SK-N-SH (cell line): Measurements from ENCODE around the gene PPP2R5B. TPM values are rescaled to one million over a fixed set of nuclear protein-coding genes. Genes with fewer than 3 reads are reported as not detected.

Experiments
- CTCF ChIA-PET: fragments of 300-600, 350-600 bp; formaldehyde crosslinking; extraction: SDS; loops from one replicate; lab custom pipeline; 2021; lab: Yijun Ruan, JAX
- POLR2A ChIA-PET: fragments of 350-600 bp; sonication (Branson Sonifier 250); formaldehyde crosslinking; extraction: SDS; loops from one replicate; lab custom pipeline; 2020; ENCODE audit warnings: antibody characterized with exemption, inconsistent platforms; lab: Yijun Ruan, JAX
- DNase-seq: peaks from one replicate; pipeline ENCODE4 v3.0.0; 2012
- H2AFZ ChIP-seq: fragments of 200-600 bp; sonication (generic); 2 replicates; pipeline ENCODE4 v1.8.1; 2016; ENCODE audit warnings: antibody characterized with exemption, mild to moderate bottlenecking, low read depth
- H3F3A ChIP-seq: fragments of 200-600 bp; sonication (generic); replicated peaks from 2 replicates; pipeline ENCODE3; 2016; ENCODE audit warnings: antibody characterized with exemption, mild to moderate bottlenecking; ENCODE audit not compliant: insufficient read depth
- H3K27ac ChIP-seq, 2 experiments: fragments of 200-500 bp in 1 of 2; fragments of 200-600 bp in 1 of 2; sonication (Bioruptor generic) in 1 of 2; sonication (generic), shearing (Covaris generic) in 1 of 2; 2 replicates each; pipeline versions ENCODE4 v1.5.1 to v1.6.1; 2014 to 2016; ENCODE audit warnings: low read depth in 2 of 2, inconsistent platforms in 1 of 2, low read length in 1 of 2, mild to moderate bottlenecking in 1 of 2, mixed read lengths in 1 of 2
- H3K27me3 ChIP-seq: fragments of 200-600 bp; sonication (generic), shearing (Covaris generic); 2 replicates; pipeline ENCODE4 v1.6.1; 2016; ENCODE audit warnings: mixed run types; ENCODE audit not compliant: insufficient read depth
- H3K36me3 ChIP-seq, 2 experiments: fragments of 200-500 bp in 1 of 2; fragments of 200-600 bp in 1 of 2; sonication (Bioruptor generic) in 1 of 2; sonication (generic) in 1 of 2; replicated peaks in 1 of 2; 2 replicates each; pipeline versions ENCODE3 to v1.5.1; 2014 to 2016; ENCODE audit warnings: low read length in 1 of 2, mild to moderate bottlenecking in 1 of 2; ENCODE audit not compliant: insufficient read depth in 2 of 2, control insufficient read depth in 1 of 2
- H3K4me1 ChIP-seq, 2 experiments: fragments of 200-500 bp in 1 of 2; fragments of 200-600 bp in 1 of 2; sonication (Bioruptor generic) in 1 of 2; sonication (generic), shearing (Covaris generic) in 1 of 2; 2 replicates each; pipeline versions ENCODE4 v1.5.1 to v1.6.1; 2014 to 2016; ENCODE audit warnings: low read depth in 1 of 2, low read length in 1 of 2, mixed run types in 1 of 2; ENCODE audit not compliant: insufficient read depth in 2 of 2, control insufficient read depth in 1 of 2
- H3K4me2 ChIP-seq: fragments of 200-600 bp; sonication (generic), shearing (Covaris generic); 2 replicates; pipeline ENCODE4 v1.6.1; 2017; ENCODE audit warnings: mixed run types
- H3K4me3 ChIP-seq, 2 experiments: fragments of 200-500 bp in 1 of 2; fragments of 200-600 bp in 1 of 2; sonication (Bioruptor generic) in 1 of 2; sonication (generic), shearing (Covaris generic) in 1 of 2; 2 replicates each; pipeline versions ENCODE4 v1.5.1 to v1.8.1; 2014 to 2016; ENCODE audit warnings: low read depth in 2 of 2, inconsistent platforms in 1 of 2, low read length in 1 of 2, mild to moderate bottlenecking in 1 of 2, mixed read lengths in 1 of 2, moderate library complexity in 1 of 2
- H3K79me2 ChIP-seq: fragments of 200-600 bp; sonication (generic); 2 replicates; pipeline ENCODE4 v1.8.1; 2017; ENCODE audit warnings: mild to moderate bottlenecking; ENCODE audit not compliant: insufficient read depth
- H3K9ac ChIP-seq: fragments of 200-600 bp; sonication (generic); 2 replicates; pipeline ENCODE4 v1.6.1; 2017; ENCODE audit warnings: mixed run types
- H3K9me2 ChIP-seq: fragments of 200-600 bp; sonication (generic); 2 replicates; pipeline ENCODE4 v1.6.1; 2017; ENCODE audit warnings: mixed run types
- H3K9me3 ChIP-seq: fragments of 200-600 bp; sonication (generic); 2 replicates; pipeline ENCODE4 v1.6.1; 2017; ENCODE audit warnings: mixed run types, mild to moderate bottlenecking, moderate library complexity
- H4K20me1 ChIP-seq: fragments of 200-600 bp; sonication (generic); 2 replicates; pipeline ENCODE4 v1.6.1; 2017; ENCODE audit warnings: mild to moderate bottlenecking, mixed run types; ENCODE audit not compliant: insufficient read depth
- CHD2 ChIP-seq: fragments of 150-350 bp; IDR thresholded peaks from 2 replicates; pipeline ENCODE4 v1.6.1; 2018; ENCODE audit warnings: low read length; ENCODE audit not compliant: partially characterized antibody
- CTCF ChIP-seq: fragments of 200-600 bp; sonication (generic); IDR thresholded peaks from 2 replicates; pipeline ENCODE4 v1.6.1; 2017; ENCODE audit warnings: antibody characterized with exemption, mild to moderate bottlenecking, moderate library complexity
- EP300 ChIP-seq, 2 experiments: IDR thresholded peaks; 2 replicates each; pipeline versions ENCODE4 v1.4.0 to v1.6.1; 2012; ENCODE audit warnings: borderline replicate concordance in 1 of 2, low read depth in 1 of 2, low read length in 1 of 2
- EZH2phosphoT487 ChIP-seq: fragments of 200-600 bp; sonication (generic); IDR thresholded peaks from 2 replicates; pipeline ENCODE4 v1.6.1; 2017; ENCODE audit warnings: low read depth, mixed run types, mild to moderate bottlenecking, antibody characterized with exemption, moderate library complexity, borderline replicate concordance
- FOXM1 ChIP-seq: IDR thresholded peaks from 2 replicates; pipeline ENCODE4 v1.4.0; 2012; ENCODE audit warnings: low read depth, mild to moderate bottlenecking
- GATA2 ChIP-seq: sonication (generic); formaldehyde crosslinking; IDR thresholded peaks from 2 replicates; pipeline ENCODE4 v1.5.0; 2020; ENCODE audit warnings: mild to moderate bottlenecking, missing genetic modification reagents
- MAX ChIP-seq: IDR thresholded peaks from 2 replicates; pipeline ENCODE4 v1.4.0; 2012; ENCODE audit warnings: low read depth
- NRF1 ChIP-seq: IDR thresholded peaks from 2 replicates; pipeline ENCODE4 v1.6.1; 2012; ENCODE audit warnings: low read depth, mild to moderate bottlenecking, low read length
- PBX3 ChIP-seq: IDR thresholded peaks from 2 replicates; pipeline ENCODE4; 2012
- RCOR1 ChIP-seq: fragments of 150-350 bp; IDR thresholded peaks from 2 replicates; pipeline ENCODE4 v1.6.1; 2017; ENCODE audit warnings: antibody characterized with exemption, low read length
- RFX5 ChIP-seq: IDR thresholded peaks from 2 replicates; pipeline ENCODE4 v1.6.1; 2012; ENCODE audit warnings: mild to moderate bottlenecking, improper control_type of control experiment, low read length
- RXRA ChIP-seq: IDR thresholded peaks from 2 replicates; pipeline ENCODE4 v1.4.0; 2012; ENCODE audit warnings: low read depth, mild to moderate bottlenecking, borderline replicate concordance
- SMC3 ChIP-seq: IDR thresholded peaks from 2 replicates; pipeline ENCODE4 v1.6.1; 2012; ENCODE audit warnings: low read depth, low read length, improper control_type of control experiment
- TCF12 ChIP-seq: IDR thresholded peaks from 2 replicates; pipeline ENCODE4 v1.4.0; 2012
- TEAD4 ChIP-seq: IDR thresholded peaks from 2 replicates; pipeline ENCODE4 v1.4.0; 2012; ENCODE audit warnings: mild to moderate bottlenecking, borderline replicate concordance; ENCODE audit not compliant: insufficient read depth
- USF1 ChIP-seq: IDR thresholded peaks from 2 replicates; pipeline ENCODE4 v1.4.0; 2012; ENCODE audit warnings: low read depth, borderline replicate concordance
- USF2 ChIP-seq: fragments of 150-350 bp; IDR thresholded peaks from 2 replicates; pipeline ENCODE4 v1.6.1; 2017; ENCODE audit warnings: antibody characterized with exemption, low read length, low read depth, borderline replicate concordance
- WGBS: methylation state at CpG from one replicate; pipeline ENCODE4 v1.1.6; 2017; ENCODE audit warnings: low lambda C conversion rate; 5-methylcytosine and 5-hydroxymethylcytosine counted together
- polyA plus RNA-seq, 3 experiments: library from polyadenylated mRNA; depleted of rRNA; stranded (reverse); fragments of >200 nt; gene quantifications; 2 replicates each; pipeline ENCODE4 v1.2.3, GENCODE V29; 2012
- TF ChIP-seq, protein P1 (sequence below): fragments of 150-350 bp; IDR thresholded peaks from 2 replicates; pipeline ENCODE4 v1.6.1; 2016; ENCODE audit warnings: mild to moderate bottlenecking, low read depth, low read length

PPP2R5B gene
- polyA plus RNA-seq, 1 of the 3 experiments (the other 2 are of a cell fraction) = 15.1 TPM

- DNase-seq = peak; percentile 54
- H3K9ac ChIP-seq = no peak overlapping the region
- no peak overlapping the region for H2AFZ ChIP-seq
- no peaks in the 10 kb centered on the region for H3K36me3 ChIP-seq
- H4K20me1 ChIP-seq = no peaks in the 10 kb centered on the region
- no peak overlapping the region for H3K4me2 ChIP-seq
- no peak overlapping the region for H3K4me3 ChIP-seq
- ChIA-PET CTCF (interaction anchor here (1.0 kb wide), 1 partner anchor 54 kb away, joined by 3 read pairs; the partner anchor contains the start of gene ARL2), POLR2A (no interaction called here)
- whole genome bisulfite sequencing = 19% methylated on average over 4 of the region's 4 CpGs
- no peak overlapping the region for H3K27ac ChIP-seq
- H3K9me3 ChIP-seq = no peaks in the 10 kb centered on the region
- H3K79me2 ChIP-seq = no peaks in the 10 kb centered on the region
- no peaks in the 10 kb centered on the region for H3F3A ChIP-seq
- H3K27me3 ChIP-seq = no peaks in the 10 kb centered on the region
- H3K4me1 ChIP-seq = peaks cover 0 to 3% of the 10 kb centered on the region in 2 experiments; a peak in 1 of 4 replicates
- H3K9me2 ChIP-seq = no peaks in the 10 kb centered on the region
- TF ChIP-seq TCF12 (no peak), PBX3 (no peak), USF1 (no peak), RFX5 (no peak), CHD2 (no peak), EZH2phosphoT487 (no peak), SMC3 (no peak), USF2 (no peak), NRF1 (no peak), FOXM1 (no peak), RXRA (no peak), GATA2 (no peak)
- TF ChIP-seq, protein P1, sequence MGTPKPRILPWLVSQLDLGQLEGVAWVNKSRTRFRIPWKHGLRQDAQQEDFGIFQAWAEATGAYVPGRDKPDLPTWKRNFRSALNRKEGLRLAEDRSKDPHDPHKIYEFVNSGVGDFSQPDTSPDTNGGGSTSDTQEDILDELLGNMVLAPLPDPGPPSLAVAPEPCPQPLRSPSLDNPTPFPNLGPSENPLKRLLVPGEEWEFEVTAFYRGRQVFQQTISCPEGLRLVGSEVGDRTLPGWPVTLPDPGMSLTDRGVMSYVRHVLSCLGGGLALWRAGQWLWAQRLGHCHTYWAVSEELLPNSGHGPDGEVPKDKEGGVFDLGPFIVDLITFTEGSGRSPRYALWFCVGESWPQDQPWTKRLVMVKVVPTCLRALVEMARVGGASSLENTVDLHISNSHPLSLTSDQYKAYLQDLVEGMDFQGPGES = no peak
Observed at GRCh38 chr11:64960719-64961118, 36.2 kb downstream of the PPP2R5B start.

DNA sequence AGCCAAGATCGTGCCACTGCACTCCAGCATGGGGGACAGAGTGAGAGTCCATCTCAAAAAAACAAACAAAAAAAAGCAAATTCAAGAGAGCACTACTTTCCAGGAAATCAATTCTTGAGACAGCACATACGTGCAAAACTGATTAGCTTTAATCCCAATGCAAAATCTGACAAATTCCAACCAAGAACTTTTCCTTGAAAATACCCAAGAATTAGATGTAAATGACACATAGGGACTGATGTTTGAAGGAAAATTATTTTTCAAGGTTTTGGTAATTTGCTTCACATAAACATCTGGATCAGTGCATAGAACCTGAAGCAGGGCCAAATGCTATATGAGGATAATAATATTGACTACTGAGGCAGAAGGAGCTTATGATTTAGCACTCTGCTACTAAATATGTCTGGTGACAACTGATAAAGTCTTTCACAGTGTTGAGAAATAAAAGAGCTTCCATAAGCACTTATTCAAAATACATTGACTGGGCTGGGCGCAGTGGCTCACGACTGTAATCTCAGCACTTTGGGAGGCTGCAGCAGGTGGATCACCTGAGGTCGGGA is 38.7 kb downstream of the PPP2R5B start:
- no peak overlapping the region for H3K27ac ChIP-seq
- ChIA-PET POLR2A (interaction anchor here (0.6 kb wide), 1 partner anchor 591 kb away, joined by 3 read pairs; no protein-coding TSS in a partner anchor), CTCF (interaction anchor here (1.3 to 3.1 kb wide), 2 partner anchors 51 to 75 kb away, joined by 3 to 9 read pairs; partner anchors contain the start of gene ARL2)
- H3K4me1 ChIP-seq = peaks cover 0 to 3% of the 10 kb centered on the region in 2 experiments; a peak in 1 of 4 replicates
- H3K79me2 ChIP-seq = no peaks in the 10 kb centered on the region
- TF ChIP-seq RFX5 (no peak), PBX3 (no peak), MAX (no peak), RCOR1 (no peak), EP300 (IDR thresholded peaks at IDR 0.05; ENCODE audit: borderline replicate concordance in 1 of 2, low read depth in 1 of 2, low read length in 1 of 2) (no peak), SMC3 (no peak), CTCF (no peak), TEAD4 (no peak), TCF12 (no peak)
- H3K9ac ChIP-seq = no peak overlapping the region
- H3K4me2 ChIP-seq = no peak overlapping the region
- no peaks in the 10 kb centered on the region for H3F3A ChIP-seq
- H3K9me2 ChIP-seq = no peaks in the 10 kb centered on the region
- no peak for DNase-seq
- 75% methylated on average over 5 of the region's 5 CpGs for WGBS
- H3K27me3 ChIP-seq = no peaks in the 10 kb centered on the region
- no peak overlapping the region for H2AFZ ChIP-seq
- no peaks in the 10 kb centered on the region for H3K9me3 ChIP-seq
- no peaks in the 10 kb centered on the region for H4K20me1 ChIP-seq
- no peaks in the 10 kb centered on the region for H3K36me3 ChIP-seq
- no peak overlapping the region for H3K4me3 ChIP-seq
